ENCODE measurements around the gene KIR3DL2.
"Not testable (repeated sequence)": the region's sequence is repeated elsewhere in the genome, so short reads cannot be mapped to it uniquely, and the experiment has no call there.

KIR3DL2 gene

DNA sequence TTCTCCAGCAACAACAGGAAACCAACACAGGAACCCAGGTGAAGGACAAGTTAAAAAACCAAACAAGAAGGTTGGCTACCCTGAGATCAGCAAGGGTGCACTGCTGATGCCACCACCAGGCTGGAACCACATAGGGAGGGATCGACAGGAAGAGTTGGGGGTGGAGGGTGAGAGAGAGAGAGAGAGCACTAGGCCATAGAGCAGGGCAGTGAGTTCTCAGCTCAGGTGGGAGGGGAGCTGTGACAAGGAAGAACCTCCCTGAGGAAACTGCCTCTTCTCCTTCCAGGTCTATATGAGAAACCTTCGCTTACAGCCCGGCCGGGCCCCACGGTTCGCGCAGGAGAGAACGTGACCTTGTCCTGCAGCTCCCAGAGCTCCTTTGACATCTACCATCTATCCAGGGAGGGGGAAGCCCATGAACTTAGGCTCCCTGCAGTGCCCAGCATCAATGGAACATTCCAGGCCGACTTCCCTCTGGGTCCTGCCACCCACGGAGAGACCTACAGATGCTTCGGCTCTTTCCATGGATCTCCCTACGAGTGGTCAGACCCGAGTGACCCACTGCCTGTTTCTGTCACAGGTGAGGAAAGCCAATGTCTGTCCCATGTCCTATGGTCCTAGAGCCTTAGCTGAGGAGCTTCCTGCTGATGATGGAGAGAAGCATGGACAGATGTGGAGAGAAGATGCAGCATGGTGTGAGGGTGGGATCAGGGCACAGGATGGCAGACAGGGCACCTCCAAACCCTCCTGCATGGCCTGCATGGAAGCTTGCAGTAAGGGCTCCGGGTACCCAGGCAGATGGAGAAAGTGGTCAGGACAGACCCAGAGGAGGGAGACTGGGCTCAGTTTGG lies 44.4 kb upstream of the KIR3DL2 start:
- Histone ChIP-seq H4K8ac (ENCODE audit: low read length) (no peak overlapping the region), H2BK5ac (ENCODE audit: low read depth, low read length, poor library complexity, severe bottlenecking) (no peak overlapping the region), H3K79me1 (replicated peaks; ENCODE audit: low read length, poor library complexity, severe bottlenecking) (no peaks in the 10 kb centered on the region), H2AFZ (ENCODE audit: low read depth, low read length) (no peak overlapping the region), H2BK12ac (ENCODE audit: low read length in 2 of 2) (no peak overlapping the region), H3K36me3 (ENCODE audit: control insufficient read depth in 1 of 2, insufficient read depth in 2 of 2, low read depth in 1 of 2, low read length in 2 of 2) (no peaks in the 10 kb centered on the region), H3K9ac (ENCODE audit: low read length) (no peak overlapping the region), H3K4me3 (ENCODE audit: insufficient read depth in 1 of 2, low read depth in 1 of 2, low read length in 2 of 2) (no peak overlapping the region), H2BK15ac (ENCODE audit: low read depth, poor library complexity, severe bottlenecking) (no peak overlapping the region), H3K27me3 (ENCODE audit: control insufficient read depth in 1 of 2, insufficient read depth in 1 of 2, low read length in 2 of 2) (no peaks in the 10 kb centered on the region), H3K23ac (ENCODE audit: low read length in 2 of 2) (no peak overlapping the region), H3K9me3 (ENCODE audit: control insufficient read depth, low read length) (peaks cover 16% of the 10 kb centered on the region), H3K4me1 (ENCODE audit: control insufficient read depth, insufficient read depth, low read depth, low read length) (no peaks in the 10 kb centered on the region), H3K14ac (ENCODE audit: low read length in 2 of 2) (no peak overlapping the region), H2BK120ac (ENCODE audit: low read depth, low read length) (no peak overlapping the region), H4K91ac (ENCODE audit: low read length) (no peak overlapping the region), H2AK5ac (ENCODE audit: low read length, severe bottlenecking) (no peak overlapping the region), H3K18ac (ENCODE audit: low read depth in 1 of 2, low read length in 2 of 2) (no peak overlapping the region), H3K4me2 (ENCODE audit: low read length, poor library complexity, severe bottlenecking) (no peak overlapping the region), H3K27ac (ENCODE audit: low read length, poor library complexity, severe bottlenecking) (no peak overlapping the region), H3K4ac (ENCODE audit: low read depth in 1 of 2, low read length in 2 of 2) (no peak overlapping the region)
- 76% methylated on average over 13 of the region's 14 CpGs for whole genome bisulfite sequencing
- DNase-seq = no peak

GRCh38 chr19:54806516-54806838 lies 43.8 kb upstream of the KIR3DL2 start:
- no peak overlapping the region for H2BK15ac ChIP-seq (ENCODE audit: low read depth, poor library complexity, severe bottlenecking)
- no peaks in the 10 kb centered on the region for H3K79me1 ChIP-seq (replicated peaks; ENCODE audit: low read length, poor library complexity, severe bottlenecking)
- H3K4me2 ChIP-seq (ENCODE audit: low read length, poor library complexity, severe bottlenecking) = no peak overlapping the region
- H3K36me3 ChIP-seq (ENCODE audit: control insufficient read depth in 1 of 2, insufficient read depth in 2 of 2, low read depth in 1 of 2, low read length in 2 of 2) = no peaks in the 10 kb centered on the region
- no peak overlapping the region for H3K4ac ChIP-seq (ENCODE audit: low read depth in 1 of 2, low read length in 2 of 2)
- no peak overlapping the region for H2BK12ac ChIP-seq (ENCODE audit: low read length in 2 of 2)
- H3K14ac ChIP-seq (ENCODE audit: low read length in 2 of 2) = no peak overlapping the region
- H2BK5ac ChIP-seq (ENCODE audit: low read depth, low read length, poor library complexity, severe bottlenecking) = no peak overlapping the region
- no peak overlapping the region for H3K27ac ChIP-seq (ENCODE audit: low read length, poor library complexity, severe bottlenecking)
- H4K8ac ChIP-seq (ENCODE audit: low read length) = no peak overlapping the region
- WGBS = 42% methylated on average over 2 of the region's 2 CpGs
- no peaks in the 10 kb centered on the region for H3K27me3 ChIP-seq (ENCODE audit: control insufficient read depth in 1 of 2, insufficient read depth in 1 of 2, low read length in 2 of 2)
- H4K91ac ChIP-seq (ENCODE audit: low read length) = no peak overlapping the region
- no peak overlapping the region for H3K18ac ChIP-seq (ENCODE audit: low read depth in 1 of 2, low read length in 2 of 2)
- DNase-seq = no peak
- no peak overlapping the region for H2AK5ac ChIP-seq (ENCODE audit: low read length, severe bottlenecking)
- H2AFZ ChIP-seq (ENCODE audit: low read depth, low read length) = no peak overlapping the region
- no peaks in the 10 kb centered on the region for H3K4me1 ChIP-seq (ENCODE audit: control insufficient read depth, insufficient read depth, low read depth, low read length)
- H3K4me3 ChIP-seq (ENCODE audit: insufficient read depth in 1 of 2, low read depth in 1 of 2, low read length in 2 of 2) = no peak overlapping the region
- H3K9me3 ChIP-seq (ENCODE audit: control insufficient read depth, low read length) = peaks cover 16% of the 10 kb centered on the region
- H3K23ac ChIP-seq (ENCODE audit: low read length in 2 of 2) = no peak overlapping the region
- no peak overlapping the region for H2BK120ac ChIP-seq (ENCODE audit: low read depth, low read length)
- no peak overlapping the region for H3K9ac ChIP-seq (ENCODE audit: low read length)

GRCh38 chr19:54814571-54814970 lies 35.7 kb upstream of the KIR3DL2 start:
- not testable (repeated sequence) for H3K4me1 ChIP-seq (ENCODE audit: control insufficient read depth, insufficient read depth, low read depth, low read length); H3K36me3 ChIP-seq (ENCODE audit: control insufficient read depth in 1 of 2, insufficient read depth in 2 of 2, low read depth in 1 of 2, low read length in 2 of 2); H3K9ac ChIP-seq (ENCODE audit: low read length); H4K8ac ChIP-seq (ENCODE audit: low read length); H2AK5ac ChIP-seq (ENCODE audit: low read length, severe bottlenecking); DNase-seq; H3K23ac ChIP-seq (ENCODE audit: low read length in 2 of 2); H3K4me2 ChIP-seq (ENCODE audit: low read length, poor library complexity, severe bottlenecking); H3K79me1 ChIP-seq (replicated peaks; ENCODE audit: low read length, poor library complexity, severe bottlenecking); H2BK12ac ChIP-seq (ENCODE audit: low read length in 2 of 2); H4K91ac ChIP-seq (ENCODE audit: low read length); H2BK5ac ChIP-seq (ENCODE audit: low read depth, low read length, poor library complexity, severe bottlenecking); H3K14ac ChIP-seq (ENCODE audit: low read length in 2 of 2); H3K27me3 ChIP-seq (ENCODE audit: control insufficient read depth in 1 of 2, insufficient read depth in 1 of 2, low read length in 2 of 2); H2AFZ ChIP-seq (ENCODE audit: low read depth, low read length); H3K18ac ChIP-seq (ENCODE audit: low read depth in 1 of 2, low read length in 2 of 2); H3K4me3 ChIP-seq (ENCODE audit: insufficient read depth in 1 of 2, low read depth in 1 of 2, low read length in 2 of 2); H3K4ac ChIP-seq (ENCODE audit: low read depth in 1 of 2, low read length in 2 of 2); H3K27ac ChIP-seq (ENCODE audit: low read length, poor library complexity, severe bottlenecking); H2BK120ac ChIP-seq (ENCODE audit: low read depth, low read length); H3K9me3 ChIP-seq (ENCODE audit: control insufficient read depth, low read length); H2BK15ac ChIP-seq (ENCODE audit: low read depth, poor library complexity, severe bottlenecking)
- WGBS = 33% methylated on average over 1 of the region's 3 CpGs

GRCh38 chr19:54816251-54816650 lies 34.0 kb upstream of the KIR3DL2 start, which contains the start of gene KIR3DL1:
KIR3DL1 (plus strand) TSS chr19:54816468.
- 84% methylated on average over 13 of the region's 17 CpGs for whole genome bisulfite sequencing
- not testable (repeated sequence) for H3K9me3 ChIP-seq (ENCODE audit: control insufficient read depth, low read length); H3K79me1 ChIP-seq (replicated peaks; ENCODE audit: low read length, poor library complexity, severe bottlenecking); H2BK5ac ChIP-seq (ENCODE audit: low read depth, low read length, poor library complexity, severe bottlenecking); H3K23ac ChIP-seq (ENCODE audit: low read length in 2 of 2); H3K27me3 ChIP-seq (ENCODE audit: control insufficient read depth in 1 of 2, insufficient read depth in 1 of 2, low read length in 2 of 2); DNase-seq; H3K27ac ChIP-seq (ENCODE audit: low read length, poor library complexity, severe bottlenecking); H3K4me1 ChIP-seq (ENCODE audit: control insufficient read depth, insufficient read depth, low read depth, low read length); H3K18ac ChIP-seq (ENCODE audit: low read depth in 1 of 2, low read length in 2 of 2); H2BK15ac ChIP-seq (ENCODE audit: low read depth, poor library complexity, severe bottlenecking); H2AK5ac ChIP-seq (ENCODE audit: low read length, severe bottlenecking); H3K36me3 ChIP-seq (ENCODE audit: control insufficient read depth in 1 of 2, insufficient read depth in 2 of 2, low read depth in 1 of 2, low read length in 2 of 2); H2BK120ac ChIP-seq (ENCODE audit: low read depth, low read length); H4K8ac ChIP-seq (ENCODE audit: low read length); H2BK12ac ChIP-seq (ENCODE audit: low read length in 2 of 2); H3K4me2 ChIP-seq (ENCODE audit: low read length, poor library complexity, severe bottlenecking); H3K4ac ChIP-seq (ENCODE audit: low read depth in 1 of 2, low read length in 2 of 2); H3K14ac ChIP-seq (ENCODE audit: low read length in 2 of 2); H2AFZ ChIP-seq (ENCODE audit: low read depth, low read length); H4K91ac ChIP-seq (ENCODE audit: low read length); H3K4me3 ChIP-seq (ENCODE audit: insufficient read depth in 1 of 2, low read depth in 1 of 2, low read length in 2 of 2); H3K9ac ChIP-seq (ENCODE audit: low read length)

Measured in mesenchymal stem cell (in vitro differentiated cells and primary cell).